GM18499 (cell line): ENCODE data around the gene FYB1.

Experiments used
- ATAC-seq: cut with Tn5 transposase; IDR thresholded peaks from one replicate; pipeline ENCODE4 v1.9.1; 2021; ENCODE audit warnings: moderate number of reproducible peaks; ENCODE audit not compliant: insufficient read depth, unreplicated experiment

FYB1 gene

DNA sequence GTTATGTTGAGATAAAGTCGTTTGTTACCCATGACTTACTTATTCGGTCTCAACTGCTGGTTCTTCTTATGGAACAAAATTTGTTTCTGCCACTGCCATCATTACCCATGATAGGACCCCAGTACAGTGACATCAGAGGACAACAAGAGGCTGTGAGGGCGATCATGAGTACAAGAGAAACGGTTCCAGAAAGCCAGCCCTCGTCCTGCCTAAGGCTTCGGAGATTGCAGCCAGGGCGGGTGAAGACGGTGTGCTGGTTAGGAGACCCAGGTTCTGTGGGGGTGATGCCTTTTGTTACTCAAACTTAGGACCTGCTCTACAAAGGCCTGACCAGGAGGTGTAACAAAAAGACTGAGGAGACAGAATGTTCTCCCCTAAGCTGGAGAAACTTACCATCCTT, 10.9 kb downstream of the FYB1 start:
- ATAC-seq, result no peak

- ATAC-seq, result no peak
These were observed 11.9 kb downstream of the FYB1 start for GRCh38 chr5:39207345-39208045.

GRCh38 chr5:39206630-39207321, 12.6 kb downstream of the FYB1 start:
- no peak for ATAC-seq

DNA sequence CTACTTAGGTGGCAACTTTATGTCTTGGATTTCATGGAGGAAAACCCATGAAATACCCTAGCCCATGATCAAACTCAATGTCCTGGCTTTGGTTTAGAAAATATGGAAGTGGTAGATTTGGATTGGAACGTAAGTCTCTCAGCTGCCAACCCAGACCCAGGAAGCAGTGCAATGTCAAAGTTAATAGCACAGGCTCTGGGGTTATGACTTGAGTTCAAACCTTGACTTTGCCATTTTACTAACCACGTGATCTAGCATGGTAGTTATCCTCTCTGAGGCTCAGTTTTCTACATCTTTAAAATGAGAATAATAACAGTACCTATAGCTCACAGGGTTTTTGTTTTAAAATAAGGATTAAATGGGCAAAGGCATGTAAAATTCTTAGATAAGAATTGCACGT, 13.8 kb downstream of the FYB1 start:
- no peak for ATAC-seq

- ATAC-seq, result no peak
These were observed 15.4 kb downstream of the FYB1 start for GRCh38 chr5:39203951-39204350.

- ATAC-seq, result no peak
These were observed 16.0 kb downstream of the FYB1 start for GRCh38 chr5:39203275-39203922.

DNA sequence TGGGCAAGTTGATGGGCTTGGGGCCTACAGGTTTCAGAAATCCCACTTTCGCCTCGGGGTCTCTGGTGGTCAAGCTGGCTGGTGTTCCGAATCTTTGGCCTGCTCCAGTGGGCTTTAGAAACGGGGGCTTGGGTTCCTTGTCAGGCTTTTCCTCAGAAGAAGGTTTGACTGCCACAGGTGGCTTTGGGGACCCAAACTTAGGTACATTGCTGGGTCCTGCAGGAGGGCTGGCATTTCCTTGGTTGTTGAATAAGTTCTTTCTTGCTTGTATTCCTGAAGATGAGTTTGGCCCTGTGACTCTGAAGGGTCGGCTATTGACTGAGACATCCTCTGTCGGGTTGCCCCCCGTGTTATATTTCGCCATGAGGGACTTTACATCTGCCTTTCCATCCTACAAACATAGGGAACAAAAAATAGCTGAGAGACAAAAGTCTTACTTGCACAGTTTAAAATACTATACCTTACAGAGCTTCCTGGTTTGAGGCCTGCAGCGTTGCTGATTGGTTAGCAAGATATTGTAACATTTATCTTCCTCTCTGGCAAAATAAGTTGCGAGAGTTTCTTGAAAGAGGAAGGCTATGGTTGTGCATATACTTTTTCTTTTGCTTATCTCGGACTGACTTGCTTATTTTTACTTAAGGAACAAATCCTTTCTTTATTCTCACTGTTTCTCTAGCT, 16.6 kb downstream of the FYB1 start:
- ATAC-seq, result no peak

DNA sequence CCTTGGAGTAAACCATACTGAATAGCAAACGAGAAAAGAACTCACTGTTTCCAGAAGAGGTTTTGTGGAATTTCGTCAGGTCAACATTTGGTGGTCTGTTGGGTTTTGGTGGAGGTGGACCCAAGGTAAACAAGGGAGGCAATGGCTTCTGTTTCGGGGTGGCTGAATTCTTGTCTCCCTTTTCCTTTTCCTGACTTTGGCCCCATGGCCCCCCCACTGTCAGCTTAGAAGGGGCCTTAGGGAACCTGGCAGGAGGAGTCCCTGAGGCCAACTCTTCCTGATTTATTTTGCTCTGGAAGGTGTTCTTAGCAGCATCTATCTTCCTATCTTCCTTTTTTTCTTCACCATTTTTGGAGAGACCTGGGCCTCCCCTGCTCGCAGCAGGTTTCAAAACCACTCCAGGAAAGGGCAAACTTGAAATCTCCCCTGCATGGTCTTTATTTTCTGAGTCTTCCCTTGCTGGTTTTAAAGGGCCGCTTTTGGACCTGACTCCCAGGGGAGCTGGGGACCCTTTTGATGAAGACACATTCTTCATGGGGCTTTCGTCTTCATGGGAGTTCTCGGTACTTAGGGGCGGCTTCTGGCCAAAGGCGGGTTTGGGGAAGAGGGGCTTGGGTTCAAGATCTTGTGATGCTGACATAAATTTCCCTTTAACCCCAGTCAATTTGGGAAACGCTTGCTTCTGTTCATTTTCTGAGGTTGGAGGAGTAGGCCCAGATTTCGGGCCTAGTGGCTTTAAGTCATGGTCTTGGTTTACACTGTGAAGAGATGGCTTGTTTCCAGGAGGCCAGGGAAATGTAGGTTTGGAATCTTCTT, 17.4 kb downstream of the FYB1 start:
- ATAC-seq, result no peak

DNA sequence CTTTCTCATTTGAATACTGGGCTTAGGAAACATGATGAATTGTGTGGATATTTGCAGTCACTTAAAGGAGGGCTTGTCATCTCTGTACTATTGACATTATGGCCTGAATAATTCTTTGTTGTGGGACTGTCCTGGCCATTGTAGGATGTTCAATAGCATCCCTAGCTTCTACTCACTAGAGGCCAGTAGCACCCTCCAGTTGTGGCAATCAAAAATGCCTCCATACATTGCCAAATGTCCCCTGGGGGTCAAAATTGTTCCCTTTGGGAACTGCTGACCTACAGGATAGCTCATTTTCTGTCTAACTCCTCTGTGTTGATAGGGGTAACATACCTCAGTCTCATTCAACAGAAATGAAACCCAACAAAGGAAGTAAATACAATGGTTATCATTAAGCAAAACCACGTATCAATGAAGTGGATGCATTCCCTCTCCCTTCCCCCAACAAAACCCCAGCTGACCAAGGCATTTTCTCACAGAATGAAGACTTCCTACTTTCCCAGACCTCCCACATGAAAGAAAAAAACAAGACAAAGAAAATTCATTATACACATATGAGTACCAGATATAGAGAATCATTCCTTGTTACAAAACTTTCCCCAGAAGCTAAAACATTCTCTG, 18.1 kb downstream of the FYB1 start:
- no peak for ATAC-seq

DNA sequence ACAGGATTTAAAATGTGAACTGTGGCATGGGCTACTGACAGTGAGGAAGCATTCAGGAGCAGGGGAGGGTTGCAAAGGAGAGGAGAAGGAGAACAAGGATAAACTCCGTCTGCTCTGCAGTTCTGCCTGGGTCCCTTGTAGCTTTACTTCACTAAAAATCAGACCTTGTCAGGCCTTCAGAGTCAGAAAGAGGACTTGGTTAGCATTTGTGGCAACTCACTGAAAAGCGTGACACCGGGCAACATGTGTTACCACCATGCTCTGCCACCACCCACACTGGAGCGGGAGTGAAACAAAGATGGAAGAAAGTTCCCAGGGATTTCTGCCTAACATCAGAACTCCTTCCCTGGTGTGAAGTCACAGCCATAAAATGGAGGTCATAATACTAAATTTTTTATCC, 19.3 kb downstream of the FYB1 start:
- no peak for ATAC-seq

GRCh38 chr5:39199335-39199734, 20.0 kb downstream of the FYB1 start:
- no peak for ATAC-seq

DNA sequence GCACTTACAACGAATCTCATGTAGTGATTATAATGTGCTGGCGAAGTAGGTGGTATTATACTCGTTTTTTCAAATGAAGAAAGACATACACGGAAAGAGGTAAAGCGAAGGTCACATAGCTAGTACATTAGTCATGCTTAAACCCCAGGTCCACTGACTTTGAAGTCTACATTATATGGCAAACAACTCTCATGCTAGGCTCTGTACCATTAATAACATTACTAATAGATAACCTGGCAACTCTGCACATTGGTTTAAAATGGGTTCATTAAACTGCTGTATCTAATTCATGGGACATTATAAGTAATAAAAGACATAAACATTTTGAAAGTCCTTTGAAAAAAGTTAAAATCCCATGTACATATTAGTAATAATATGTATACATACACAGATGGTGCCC, 21.2 kb downstream of the FYB1 start:
- no peak for ATAC-seq

DNA sequence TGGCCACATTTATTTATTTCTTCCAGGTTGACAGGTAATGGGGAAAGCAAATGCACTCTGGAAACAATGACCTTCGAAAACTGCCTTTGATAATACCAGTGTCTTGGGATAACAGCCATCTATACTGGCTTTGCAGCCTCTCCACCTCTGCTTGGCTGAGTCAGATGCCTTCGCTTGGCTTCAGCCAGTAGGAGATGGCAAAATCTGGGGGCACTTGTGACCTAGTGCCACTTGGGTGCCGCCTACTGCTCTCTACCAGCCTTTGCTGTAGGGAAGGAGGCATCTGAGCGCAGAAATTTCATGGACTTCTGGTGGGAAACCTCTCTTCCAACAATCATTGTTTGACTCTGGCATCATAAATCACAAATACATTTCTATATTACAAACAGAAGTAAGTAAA, 21.8 kb downstream of the FYB1 start:
- ATAC-seq, result no peak

DNA sequence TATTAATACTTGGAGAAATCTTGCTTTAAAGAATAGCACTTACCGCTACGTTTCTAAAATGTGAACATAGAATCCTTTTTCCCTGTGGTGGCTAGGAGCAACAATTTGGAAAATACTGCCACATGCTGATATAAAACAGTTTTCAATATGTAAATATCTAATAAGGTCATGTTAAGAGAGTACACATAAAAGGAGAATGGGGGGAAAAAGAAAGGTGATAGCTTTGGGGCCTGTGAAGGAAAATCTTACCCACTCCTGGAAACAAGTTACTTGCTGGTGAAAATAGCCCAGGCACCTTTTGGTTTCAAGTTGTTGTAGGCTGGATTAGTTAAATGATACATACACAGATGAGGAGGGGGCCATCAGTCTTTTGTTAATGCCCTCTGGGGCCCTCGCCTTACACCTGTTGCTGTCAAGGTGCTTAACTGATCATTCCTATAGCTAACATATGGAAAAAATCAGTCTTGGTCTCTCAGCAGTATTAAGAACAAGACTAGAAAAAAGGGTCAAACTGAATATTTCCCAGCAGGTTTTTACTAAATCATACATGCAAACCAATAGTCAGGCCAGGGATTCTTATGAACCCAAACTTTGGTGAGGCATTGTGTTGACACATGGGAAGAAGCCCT, 24.1 kb downstream of the FYB1 start:
- no peak for ATAC-seq

DNA sequence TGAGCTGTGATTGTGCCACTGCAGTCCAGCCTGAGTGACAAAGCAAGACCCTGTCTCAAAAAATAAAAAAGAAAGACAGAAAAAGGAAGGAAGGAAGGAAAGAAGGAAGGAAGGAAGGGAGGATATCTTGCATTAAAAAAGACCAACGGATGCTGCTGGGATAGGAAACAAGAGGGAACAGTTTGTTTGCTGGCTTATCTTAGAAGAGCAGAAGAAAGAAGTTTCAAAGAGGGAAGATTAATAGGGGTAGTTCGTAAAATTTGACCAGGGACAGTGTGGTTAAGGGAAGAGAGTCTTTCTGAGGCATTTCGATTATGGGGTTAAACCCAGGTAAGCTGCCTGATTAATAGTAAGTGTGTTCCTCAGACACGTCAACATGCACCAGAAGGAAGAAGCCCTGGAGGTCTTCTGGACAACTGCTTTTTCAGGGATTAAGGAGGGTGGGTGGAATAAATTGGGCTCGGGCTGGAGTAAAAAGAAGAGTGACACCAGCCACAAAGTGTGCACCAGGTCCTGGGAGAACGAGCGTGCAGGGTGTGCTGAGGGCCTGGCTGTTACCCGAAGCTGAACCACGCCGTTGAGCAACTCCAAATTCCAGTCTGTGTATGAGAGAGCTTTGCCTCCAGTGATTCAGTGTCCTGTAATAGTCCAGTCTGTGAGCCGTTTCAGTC, 24.8 kb downstream of the FYB1 start:
- ATAC-seq, result no peak

GRCh38 chr5:39193553-39194465, 25.6 kb downstream of the FYB1 start:
- ATAC-seq, result no peak

GRCh38 chr5:39192450-39193160, 26.8 kb downstream of the FYB1 start:
- no peak for ATAC-seq
